ENCODE data around the gene NEDD4L. TPM values are rescaled to one million over a fixed set of nuclear protein-coding genes. Genes with fewer than 3 reads are reported as not detected.

The NEDD4L gene
- total and polyA plus RNA-seq, 2 experiments from 2014 or later: 36.2 to 72.3 TPM

- Histone ChIP-seq H3K4me2 (no peak overlapping the region), H3K36me3 (ENCODE audit: insufficient read depth) (peaks cover 18% of the 10 kb centered on the region; the same call in 1 of the 2 replicates), H3F3A (replicated peaks; ENCODE audit: low read depth) (no peaks in the 10 kb centered on the region), H4K20me1 (replicated peaks; ENCODE audit: insufficient read depth) (no peaks in the 10 kb centered on the region), H3K4me3 (no peak overlapping the region), H3K79me2 (replicated peaks; ENCODE audit: insufficient read depth) (no peaks in the 10 kb centered on the region), H2AFZ (no peak overlapping the region), H3K4me1 (ENCODE audit: insufficient read depth) (peaks cover 6% of the 10 kb centered on the region; the same call in 1 of the 2 replicates), H3K9me2 (ENCODE audit: insufficient read depth) (no peaks in the 10 kb centered on the region), H3K27ac (ENCODE audit: low read depth) (peak overlapping the region; percentile 60; the same call in 1 of the 2 replicates), H3K27me3 (ENCODE audit: insufficient read depth) (no peaks in the 10 kb centered on the region)
- Mint-ChIP-seq H3K4me1 (peaks cover 16% of the 10 kb centered on the region), H3K9me3 (no peaks in the 10 kb centered on the region), H3K27ac (peak overlapping the region; percentile 88), H3K27me3 (ENCODE audit: insufficient read depth, low read depth, poor library complexity) (peaks cover 13% of the 10 kb centered on the region), H3K4me3 (no peak overlapping the region), H3K36me3 (ENCODE audit: low read depth) (peaks cover 56% of the 10 kb centered on the region)
- ATAC-seq (peak; percentile 59), DNase-seq (ENCODE audit: low spot score) (peak; percentile 61)
- no peak for TF ChIP-seq EZH2phosphoT487 (IDR thresholded peaks at IDR 0.05; ENCODE audit: unreplicated experiment)
- no peak for TF ChIP-seq EZH2 (IDR thresholded peaks at IDR 0.05; ENCODE audit: low read depth, unreplicated experiment)
- no peak for TF ChIP-seq JUNB (IDR thresholded peaks at IDR 0.05; ENCODE audit: unreplicated experiment)
- TF ChIP-seq CREB1 (CRISPR knock-in tag; IDR thresholded peaks at IDR 0.05; ENCODE audit: low read depth): no peak
Measured at GRCh38 chr18:58392324-58393000, 348.4 kb downstream of the NEDD4L start.

GRCh38 chr18:58393295-58393694 lies 349.3 kb downstream of the NEDD4L start:
- H3K4me2 ChIP-seq: no peak overlapping the region
- H3K36me3 Mint-ChIP-seq (ENCODE audit: low read depth): peaks cover 49% of the 10 kb centered on the region
- H3K4me3 Mint-ChIP-seq: no peak overlapping the region
- no peaks in the 10 kb centered on the region for H3K9me2 ChIP-seq (ENCODE audit: insufficient read depth)
- no peak for TF ChIP-seq NANOG (IDR thresholded peaks at IDR 0.05; ENCODE audit: borderline replicate concordance)
- TF ChIP-seq REST (IDR thresholded peaks at IDR 0.05; ENCODE audit: unreplicated experiment): no peak
- TF ChIP-seq EZH2 (IDR thresholded peaks at IDR 0.05; ENCODE audit: low read depth, unreplicated experiment): no peak
- no peak for TF ChIP-seq ZNF331 (CRISPR knock-in tag; IDR thresholded peaks at IDR 0.05; ENCODE audit: low read depth)
- no peak for TF ChIP-seq EZH2phosphoT487 (IDR thresholded peaks at IDR 0.05; ENCODE audit: unreplicated experiment)
- H3K27ac ChIP-seq (ENCODE audit: low read depth): no peak overlapping the region
- H2AFZ ChIP-seq: no peak overlapping the region
- H3K27ac Mint-ChIP-seq: peak overlapping the region; percentile 88; the same call in 1 of the 2 replicates
- peaks cover 6% of the 10 kb centered on the region; the same call in 1 of the 2 replicates for H3K4me1 ChIP-seq (ENCODE audit: insufficient read depth)
- ATAC-seq: no peak
- no peaks in the 10 kb centered on the region; the same call in 1 of the 2 replicates for H4K20me1 ChIP-seq (replicated peaks; ENCODE audit: insufficient read depth)
- DNase-seq (ENCODE audit: low spot score): no peak
- peaks cover 16% of the 10 kb centered on the region for H3K4me1 Mint-ChIP-seq
- H3K79me2 ChIP-seq (replicated peaks; ENCODE audit: insufficient read depth): no peaks in the 10 kb centered on the region
- H3K27me3 Mint-ChIP-seq (ENCODE audit: insufficient read depth, low read depth, poor library complexity): peaks cover 13% of the 10 kb centered on the region
- H3F3A ChIP-seq (replicated peaks; ENCODE audit: low read depth): no peaks in the 10 kb centered on the region
- H3K9me3 Mint-ChIP-seq: no peaks in the 10 kb centered on the region
- H3K27me3 ChIP-seq (ENCODE audit: insufficient read depth): no peaks in the 10 kb centered on the region
- peaks cover 12% of the 10 kb centered on the region; the same call in 1 of the 2 replicates for H3K36me3 ChIP-seq (ENCODE audit: insufficient read depth)
- no peak overlapping the region for H3K4me3 ChIP-seq
